ENCODE measurements around the gene TMBIM1. TPM values are rescaled to one million over a fixed set of nuclear protein-coding genes. Genes with fewer than 3 reads are reported as not detected.
A peak's percentile ranks its signal among the peaks of the same experiment; 100 is the strongest.

TMBIM1 gene
- polyA plus RNA-seq, 1 donor: 236 TPM

GRCh38 chr2:218306184-218306920, 14.0 kb upstream of the TMBIM1 start:
- peaks cover 32% of the 10 kb centered on the region for H3K4me1 ChIP-seq (ENCODE audit: control insufficient read depth, insufficient read depth, low read length)
- DNase-seq: peak in 1 of 2 donors; percentile 70

GRCh38 chr2:218305383-218305782, 13.1 kb upstream of the TMBIM1 start:
- Histone ChIP-seq H3K27ac (ENCODE audit: low read length) (no peak overlapping the region), H3K4me1 (ENCODE audit: control insufficient read depth, insufficient read depth, low read length) (peaks cover 26% of the 10 kb centered on the region), H3K27me3 (ENCODE audit: control insufficient read depth, insufficient read depth, low read length) (no peaks in the 10 kb centered on the region), H3K9me3 (ENCODE audit: control insufficient read depth, low read depth, low read length) (no peaks in the 10 kb centered on the region), H3K4me3 (ENCODE audit: low read length) (no peak overlapping the region), H3K36me3 (ENCODE audit: control insufficient read depth, insufficient read depth, low read length) (no peaks in the 10 kb centered on the region)
- no CpG with 5 or more reads among the region's 5 CpGs for WGBS (ENCODE audit: insufficient coverage, low lambda C conversion rate)
- DNase-seq: no peak

More at GRCh38 chr2:218306184-218306920, 14.0 kb upstream of the TMBIM1 start:
- Histone ChIP-seq H3K36me3 (ENCODE audit: control insufficient read depth, insufficient read depth, low read length) (no peaks in the 10 kb centered on the region), H3K4me3 (ENCODE audit: low read length) (no peak overlapping the region), H3K27ac (ENCODE audit: low read length) (no peak overlapping the region), H3K27me3 (ENCODE audit: control insufficient read depth, insufficient read depth, low read length) (no peaks in the 10 kb centered on the region), H3K9me3 (ENCODE audit: control insufficient read depth, low read depth, low read length) (no peaks in the 10 kb centered on the region)
- WGBS (ENCODE audit: insufficient coverage, low lambda C conversion rate): no CpG with 5 or more reads among the region's 9 CpGs

GRCh38 chr2:218301176-218301819, 9.0 kb upstream of the TMBIM1 start:
- H3K36me3 ChIP-seq (ENCODE audit: control insufficient read depth, insufficient read depth, low read length): no peaks in the 10 kb centered on the region
- no CpG with 5 or more reads among the region's 9 CpGs for WGBS (ENCODE audit: insufficient coverage, low lambda C conversion rate)
- H3K27me3 ChIP-seq (ENCODE audit: control insufficient read depth, insufficient read depth, low read length): no peaks in the 10 kb centered on the region
- no peak overlapping the region for H3K27ac ChIP-seq (ENCODE audit: low read length)
- H3K4me1 ChIP-seq (ENCODE audit: control insufficient read depth, insufficient read depth, low read length): peaks cover 13% of the 10 kb centered on the region
- no peak overlapping the region for H3K4me3 ChIP-seq (ENCODE audit: low read length)
- no peaks in the 10 kb centered on the region for H3K9me3 ChIP-seq (ENCODE audit: control insufficient read depth, low read depth, low read length)
- peak; percentile 80 to 81 for DNase-seq

GRCh38 chr2:218300141-218300540, 7.8 kb upstream of the TMBIM1 start:
- DNase-seq: peak in 1 of 2 donors; percentile 6
- H3K9me3 ChIP-seq (ENCODE audit: control insufficient read depth, low read depth, low read length): no peaks in the 10 kb centered on the region
- H3K27me3 ChIP-seq (ENCODE audit: control insufficient read depth, insufficient read depth, low read length): no peaks in the 10 kb centered on the region
- peaks cover 19% of the 10 kb centered on the region for H3K4me1 ChIP-seq (ENCODE audit: control insufficient read depth, insufficient read depth, low read length)
- WGBS (ENCODE audit: insufficient coverage, low lambda C conversion rate): 100% methylated on average over 1 of the region's 4 CpGs
- H3K4me3 ChIP-seq (ENCODE audit: low read length): no peak overlapping the region
- H3K27ac ChIP-seq (ENCODE audit: low read length): no peak overlapping the region
- no peaks in the 10 kb centered on the region for H3K36me3 ChIP-seq (ENCODE audit: control insufficient read depth, insufficient read depth, low read length)

GRCh38 chr2:218298314-218298875, 6.1 kb upstream of the TMBIM1 start:
- 86% methylated on average over 1 of the region's 6 CpGs for WGBS (ENCODE audit: insufficient coverage, low lambda C conversion rate)
- Histone ChIP-seq H3K36me3 (ENCODE audit: control insufficient read depth, insufficient read depth, low read length) (no peaks in the 10 kb centered on the region), H3K4me1 (ENCODE audit: control insufficient read depth, insufficient read depth, low read length) (peaks cover 36% of the 10 kb centered on the region), H3K27me3 (ENCODE audit: control insufficient read depth, insufficient read depth, low read length) (no peaks in the 10 kb centered on the region), H3K4me3 (ENCODE audit: low read length) (no peak overlapping the region), H3K27ac (ENCODE audit: low read length) (no peak overlapping the region), H3K9me3 (ENCODE audit: control insufficient read depth, low read depth, low read length) (no peaks in the 10 kb centered on the region)
- no peak for DNase-seq

- no peak for DNase-seq
- H3K27me3 ChIP-seq (ENCODE audit: control insufficient read depth, insufficient read depth, low read length): no peaks in the 10 kb centered on the region
- H3K9me3 ChIP-seq (ENCODE audit: control insufficient read depth, low read depth, low read length): no peaks in the 10 kb centered on the region
- no peak overlapping the region for H3K4me3 ChIP-seq (ENCODE audit: low read length)
- WGBS (ENCODE audit: insufficient coverage, low lambda C conversion rate): no CpG with 5 or more reads among the region's 7 CpGs
- no peaks in the 10 kb centered on the region for H3K36me3 ChIP-seq (ENCODE audit: control insufficient read depth, insufficient read depth, low read length)
- peaks cover 43% of the 10 kb centered on the region for H3K4me1 ChIP-seq (ENCODE audit: control insufficient read depth, insufficient read depth, low read length)
- H3K27ac ChIP-seq (ENCODE audit: low read length): no peak overlapping the region
Observed at GRCh38 chr2:218296847-218297246, 4.5 kb upstream of the TMBIM1 start.

GRCh38 chr2:218296200-218296599, 3.9 kb upstream of the TMBIM1 start:
- no peaks in the 10 kb centered on the region for H3K36me3 ChIP-seq (ENCODE audit: control insufficient read depth, insufficient read depth, low read length)
- H3K27me3 ChIP-seq (ENCODE audit: control insufficient read depth, insufficient read depth, low read length): no peaks in the 10 kb centered on the region
- H3K27ac ChIP-seq (ENCODE audit: low read length): peak overlapping the region; percentile 99
- no peak for DNase-seq
- no CpG with 5 or more reads among the region's 1 CpG for WGBS (ENCODE audit: insufficient coverage, low lambda C conversion rate)
- H3K4me1 ChIP-seq (ENCODE audit: control insufficient read depth, insufficient read depth, low read length): peaks cover 45% of the 10 kb centered on the region
- no peak overlapping the region for H3K4me3 ChIP-seq (ENCODE audit: low read length)
- no peaks in the 10 kb centered on the region for H3K9me3 ChIP-seq (ENCODE audit: control insufficient read depth, low read depth, low read length)

GRCh38 chr2:218295029-218295428, 2.7 kb upstream of the TMBIM1 start:
- WGBS (ENCODE audit: insufficient coverage, low lambda C conversion rate): no CpG with 5 or more reads among the region's 7 CpGs
- no peaks in the 10 kb centered on the region for H3K9me3 ChIP-seq (ENCODE audit: control insufficient read depth, low read depth, low read length)
- H3K4me1 ChIP-seq (ENCODE audit: control insufficient read depth, insufficient read depth, low read length): peaks cover 54% of the 10 kb centered on the region
- DNase-seq: peak; percentile 88 to 96
- no peaks in the 10 kb centered on the region for H3K36me3 ChIP-seq (ENCODE audit: control insufficient read depth, insufficient read depth, low read length)
- no peaks in the 10 kb centered on the region for H3K27me3 ChIP-seq (ENCODE audit: control insufficient read depth, insufficient read depth, low read length)
- H3K27ac ChIP-seq (ENCODE audit: low read length): peak overlapping the region; percentile 99
- no peak overlapping the region for H3K4me3 ChIP-seq (ENCODE audit: low read length)

GRCh38 chr2:218294430-218295022, 2.2 kb upstream of the TMBIM1 start:
- H3K36me3 ChIP-seq (ENCODE audit: control insufficient read depth, insufficient read depth, low read length): no peaks in the 10 kb centered on the region
- peak overlapping the region; percentile 99 for H3K27ac ChIP-seq (ENCODE audit: low read length)
- no peak overlapping the region for H3K4me3 ChIP-seq (ENCODE audit: low read length)
- DNase-seq: no peak
- H3K27me3 ChIP-seq (ENCODE audit: control insufficient read depth, insufficient read depth, low read length): no peaks in the 10 kb centered on the region
- H3K9me3 ChIP-seq (ENCODE audit: control insufficient read depth, low read depth, low read length): no peaks in the 10 kb centered on the region
- no CpG with 5 or more reads among the region's 5 CpGs for WGBS (ENCODE audit: insufficient coverage, low lambda C conversion rate)
- H3K4me1 ChIP-seq (ENCODE audit: control insufficient read depth, insufficient read depth, low read length): peaks cover 58% of the 10 kb centered on the region

- Histone ChIP-seq H3K27ac (ENCODE audit: low read length) (peak overlapping the region; percentile 99), H3K36me3 (ENCODE audit: control insufficient read depth, insufficient read depth, low read length) (no peaks in the 10 kb centered on the region), H3K4me1 (ENCODE audit: control insufficient read depth, insufficient read depth, low read length) (peaks cover 62% of the 10 kb centered on the region), H3K9me3 (ENCODE audit: control insufficient read depth, low read depth, low read length) (no peaks in the 10 kb centered on the region), H3K4me3 (ENCODE audit: low read length) (no peak overlapping the region), H3K27me3 (ENCODE audit: control insufficient read depth, insufficient read depth, low read length) (no peaks in the 10 kb centered on the region)
- no CpG with 5 or more reads among the region's 5 CpGs for WGBS (ENCODE audit: insufficient coverage, low lambda C conversion rate)
- DNase-seq: peak in 1 of 2 donors; percentile 31
Observed at GRCh38 chr2:218293715-218294429, 1.6 kb upstream of the TMBIM1 start.
